Measurements from ENCODE around the gene ADAM11.
A peak's percentile ranks its signal among the peaks of the same experiment; 100 is the strongest.

Gene ADAM11

GRCh38 chr17:44757045-44757917, 1.5 kb upstream of the ADAM11 start:
- DNase-seq = no peak

GRCh38 chr17:44757918-44758413, 822 bp upstream of the ADAM11 start:
- no peak for DNase-seq

DNA sequence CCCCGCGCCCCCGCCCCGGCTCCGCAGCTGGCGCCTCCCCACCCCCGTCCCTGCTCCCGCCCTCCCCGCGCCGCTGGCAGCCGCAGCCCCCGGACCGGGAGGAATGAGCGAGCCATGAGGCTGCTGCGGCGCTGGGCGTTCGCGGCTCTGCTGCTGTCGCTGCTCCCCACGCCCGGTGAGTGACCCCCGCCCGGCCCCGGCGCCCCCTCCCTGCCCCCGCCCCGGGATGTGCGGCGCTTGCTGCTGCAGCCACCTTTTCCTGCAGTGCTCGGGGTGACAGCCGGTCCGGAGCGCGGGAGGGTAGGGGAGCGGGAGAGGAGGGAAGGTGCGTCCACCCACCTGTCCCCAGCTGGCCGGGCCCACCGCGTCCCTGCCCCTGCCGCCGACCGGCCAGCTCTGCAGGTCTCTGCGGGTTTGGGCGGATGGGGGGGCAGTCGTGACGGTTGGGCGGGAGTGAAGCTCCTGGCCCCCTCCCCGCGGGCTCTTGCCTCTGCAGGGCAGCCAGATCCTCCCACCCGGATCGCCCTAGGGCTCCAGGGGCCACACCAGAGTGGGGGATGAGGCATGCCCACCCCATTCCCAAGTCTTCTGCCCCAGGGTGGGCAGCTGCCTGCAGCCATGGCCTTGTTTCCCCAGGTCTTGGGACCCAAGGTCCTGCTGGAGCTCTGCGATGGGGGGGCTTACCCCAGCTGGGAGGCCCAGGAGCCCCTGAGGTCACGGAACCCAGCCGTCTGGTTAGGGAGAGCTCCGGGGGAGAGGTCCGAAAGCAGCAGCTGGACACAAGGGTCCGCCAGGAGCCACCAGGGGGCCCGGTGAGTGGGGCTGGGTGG, 513 bp downstream of the ADAM11 start:
- no peak for DNase-seq

GRCh38 chr17:44759916-44760243, 1.1 kb downstream of the ADAM11 start:
- DNase-seq = no peak

- DNase-seq = peak; percentile 24 to 59
These were observed 1.9 kb downstream of the ADAM11 start for GRCh38 chr17:44760474-44761308.

GRCh38 chr17:44761932-44762810, 3.4 kb downstream of the ADAM11 start:
- no peak for DNase-seq

GRCh38 chr17:44763170-44763569, 4.4 kb downstream of the ADAM11 start:
- no peak for DNase-seq

- no peak for DNase-seq
These were observed 7.2 kb downstream of the ADAM11 start for GRCh38 chr17:44765965-44766364.

DNA sequence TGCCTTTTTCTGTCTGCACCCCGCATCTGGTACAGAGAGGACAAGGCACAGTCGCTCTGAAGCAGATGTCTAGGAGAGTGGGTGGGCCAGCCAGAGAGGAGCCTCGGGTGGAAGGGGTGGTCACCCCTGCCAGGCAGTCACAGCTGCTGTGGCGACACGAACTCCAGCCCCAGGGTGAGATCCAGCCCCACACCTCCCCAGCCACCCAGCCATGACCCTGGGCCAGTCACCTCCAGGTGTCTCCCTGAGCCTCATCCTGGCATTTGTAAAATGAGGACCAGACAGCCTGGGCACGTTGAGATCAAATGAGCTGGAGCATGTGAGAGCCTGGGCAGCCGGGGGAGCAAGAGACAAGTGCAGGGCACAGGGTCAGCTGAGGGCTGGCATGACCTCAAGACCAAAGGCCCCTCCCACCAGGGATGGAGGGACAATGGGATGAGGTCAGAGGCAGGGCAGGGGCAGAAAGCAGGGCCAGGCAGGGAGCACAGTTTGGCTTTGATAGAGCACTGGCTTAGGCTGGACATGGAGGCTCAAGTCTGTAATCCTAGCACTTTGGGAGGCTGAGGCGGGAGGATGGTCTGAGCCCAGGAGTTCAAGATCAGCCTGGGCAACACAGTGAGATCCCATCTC, 7.7 kb downstream of the ADAM11 start:
- DNase-seq = no peak

- DNase-seq = no peak
These were observed 8.7 kb downstream of the ADAM11 start for GRCh38 chr17:44767493-44767892.

DNA sequence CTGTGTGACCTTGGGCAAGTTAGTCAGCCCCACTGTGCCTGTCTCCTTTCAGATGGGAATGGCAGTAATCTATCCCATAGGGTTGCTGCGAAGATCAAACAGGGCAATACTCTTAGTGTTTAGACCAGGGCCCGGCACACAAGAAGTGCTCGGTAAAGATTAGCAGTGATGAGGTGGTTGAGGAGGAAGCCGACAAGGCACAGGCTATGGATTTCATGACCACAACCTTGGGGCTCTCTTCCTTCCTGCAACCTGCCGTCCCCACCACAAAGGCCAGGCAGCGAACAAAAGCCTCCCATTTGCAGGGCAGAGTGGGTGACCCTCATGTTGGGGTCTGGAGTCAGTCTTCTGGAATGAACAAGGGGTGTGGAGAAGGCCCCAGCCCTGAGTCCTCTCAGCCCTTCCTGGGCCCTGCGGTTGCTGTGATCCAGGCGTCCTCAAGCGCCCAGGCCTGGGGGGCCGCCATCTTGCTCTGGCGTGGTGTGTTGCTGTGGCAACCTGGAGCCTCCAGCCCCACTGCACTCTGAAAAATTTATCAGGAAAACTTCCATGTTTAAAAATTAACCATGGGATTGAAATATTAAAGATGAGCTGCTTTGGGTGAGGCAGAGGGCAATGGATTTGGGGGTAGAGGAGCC, 9.8 kb downstream of the ADAM11 start:
- DNase-seq = no peak

- DNase-seq = no peak
These were observed 10.4 kb downstream of the ADAM11 start for GRCh38 chr17:44769230-44769629.

DNA sequence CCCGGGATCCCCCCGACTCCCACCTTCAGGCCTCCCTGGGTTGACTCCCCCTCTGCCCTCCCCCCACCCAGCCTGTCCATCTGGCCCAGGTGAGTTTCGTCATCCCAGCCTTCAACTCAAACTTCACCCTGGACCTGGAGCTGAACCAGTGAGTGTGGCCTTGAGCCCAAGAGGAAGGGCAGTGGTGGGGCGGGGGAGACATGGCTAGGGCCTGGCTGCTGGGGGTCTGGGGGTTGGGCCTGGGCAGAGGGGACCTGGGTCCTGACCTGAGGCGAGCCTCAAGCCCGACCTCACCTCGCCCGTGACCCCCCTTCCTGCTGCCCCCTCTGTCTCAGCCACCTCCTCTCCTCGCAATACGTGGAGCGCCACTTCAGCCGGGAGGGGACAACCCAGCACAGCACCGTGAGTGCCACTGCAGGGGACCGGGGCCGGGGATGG, 10.9 kb downstream of the ADAM11 start:
- DNase-seq = no peak

GRCh38 chr17:44770166-44770925, 11.6 kb downstream of the ADAM11 start:
- DNase-seq = no peak

DNA sequence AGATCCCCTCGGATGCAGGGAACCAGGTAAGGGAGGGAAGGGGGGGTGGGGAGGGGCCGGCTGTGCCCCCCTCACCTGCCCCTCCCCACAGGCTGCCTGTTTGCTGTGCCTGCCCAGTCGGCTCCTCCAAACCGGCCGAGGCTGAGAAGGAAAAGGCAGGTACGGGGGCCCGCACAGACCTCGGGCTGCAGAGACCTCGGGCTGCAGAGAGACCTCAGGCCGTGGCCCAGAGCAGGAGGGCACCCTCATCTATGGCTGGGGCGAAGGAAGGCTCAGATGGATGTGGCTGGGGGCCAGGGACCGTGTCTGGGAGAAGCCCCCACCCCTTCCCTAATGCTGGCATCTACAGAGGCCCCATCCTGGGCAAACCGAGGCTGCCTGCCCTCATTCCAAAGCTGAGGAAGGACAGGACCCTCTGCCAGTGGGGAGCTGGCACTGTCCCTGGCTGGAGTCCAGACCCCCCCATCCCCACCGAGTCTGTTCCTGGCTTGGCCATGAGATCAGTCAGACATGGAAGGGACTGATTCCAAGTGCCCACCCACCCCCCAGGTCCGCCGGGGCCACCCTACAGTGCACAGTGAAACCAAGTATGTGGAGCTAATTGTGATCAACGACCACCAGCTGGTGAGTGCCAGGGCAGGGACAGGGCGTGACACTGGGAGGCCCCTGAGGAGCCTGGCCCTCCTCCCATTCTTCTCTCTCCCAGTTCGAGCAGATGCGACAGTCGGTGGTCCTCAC, 13.7 kb downstream of the ADAM11 start:
- DNase-seq = peak in 1 of 2 experiments; percentile 32

GRCh38 chr17:44773140-44773539, 14.4 kb downstream of the ADAM11 start:
- no peak for DNase-seq

DNA sequence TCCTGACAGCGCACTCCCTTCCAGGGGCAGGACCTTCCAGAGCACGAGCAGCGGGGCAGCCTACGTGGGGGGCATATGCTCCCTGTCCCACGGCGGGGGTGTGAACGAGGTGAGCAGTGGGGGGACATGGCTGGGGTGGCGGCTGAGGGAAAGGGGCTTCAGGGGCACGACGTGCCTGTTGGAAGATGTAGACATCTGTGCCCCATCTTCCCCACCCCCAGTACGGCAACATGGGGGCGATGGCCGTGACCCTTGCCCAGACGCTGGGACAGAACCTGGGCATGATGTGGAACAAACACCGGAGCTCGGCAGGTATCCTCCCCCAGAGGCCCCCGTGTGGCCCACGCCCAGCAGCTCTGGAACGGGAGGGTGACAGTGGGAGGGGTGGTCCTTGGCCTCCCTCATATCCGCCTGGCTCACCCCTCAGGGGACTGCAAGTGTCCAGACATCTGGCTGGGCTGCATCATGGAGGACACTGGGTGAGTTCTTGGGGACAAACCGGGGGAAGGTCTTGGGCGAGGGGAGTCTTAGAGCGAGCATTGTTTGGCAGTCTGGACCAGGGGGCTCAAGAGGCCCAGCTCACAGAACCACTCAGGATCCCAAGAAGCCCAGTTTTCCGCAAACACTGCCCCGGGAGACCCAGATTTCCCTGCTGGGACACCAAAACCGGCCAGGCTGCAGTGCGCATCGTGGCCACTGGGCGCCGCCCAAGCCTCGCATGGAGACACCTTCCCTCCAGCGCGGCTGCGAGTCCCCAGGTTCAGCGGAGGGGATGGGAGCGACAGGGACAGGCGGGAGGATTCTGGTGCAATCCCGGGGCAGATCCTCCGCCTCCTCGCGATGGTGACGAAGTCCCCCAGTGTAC, 15.7 kb downstream of the ADAM11 start:
- DNase-seq = peak; percentile 28 to 82

- peak in 1 of 2 experiments; percentile 51 for DNase-seq
These were observed 16.5 kb downstream of the ADAM11 start for GRCh38 chr17:44775136-44775837.
